Brain pericyte (primary cell): ENCODE results near the gene GLYATL1B.
"Not testable (repeated sequence)": the region's sequence is repeated elsewhere in the genome, so short reads cannot be mapped to it uniquely, and the experiment has no call there.

Experiments
- DNase-seq: peaks from one replicate; pipeline ENCODE4 v3.0.0-alpha.2; 2012; ENCODE audit warnings: low read depth, low spot score

Gene GLYATL1B, protein sequence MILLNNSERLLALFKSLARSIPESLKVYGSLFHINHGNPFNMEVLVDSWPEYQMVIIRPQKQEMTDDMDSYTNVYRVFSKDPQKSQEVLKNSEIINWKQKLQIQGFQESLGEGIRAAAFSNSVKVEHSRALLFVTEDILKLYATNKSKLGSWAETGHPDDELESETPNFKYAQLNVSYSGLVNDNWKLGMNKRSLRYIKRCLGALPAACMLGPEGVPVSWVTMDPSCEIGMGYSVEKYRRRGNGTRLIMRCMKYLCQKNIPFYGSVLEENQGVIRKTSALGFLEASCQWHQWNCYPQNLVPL

GRCh38 chr11:59086007-59086406, at the start of gene GLYATL1B:
Gene GLYATL1B (plus strand): TSS chr11:59086307. CDS start chr11:59086307, 0 bp downstream.
- DNase-seq = not testable (repeated sequence)

DNA sequence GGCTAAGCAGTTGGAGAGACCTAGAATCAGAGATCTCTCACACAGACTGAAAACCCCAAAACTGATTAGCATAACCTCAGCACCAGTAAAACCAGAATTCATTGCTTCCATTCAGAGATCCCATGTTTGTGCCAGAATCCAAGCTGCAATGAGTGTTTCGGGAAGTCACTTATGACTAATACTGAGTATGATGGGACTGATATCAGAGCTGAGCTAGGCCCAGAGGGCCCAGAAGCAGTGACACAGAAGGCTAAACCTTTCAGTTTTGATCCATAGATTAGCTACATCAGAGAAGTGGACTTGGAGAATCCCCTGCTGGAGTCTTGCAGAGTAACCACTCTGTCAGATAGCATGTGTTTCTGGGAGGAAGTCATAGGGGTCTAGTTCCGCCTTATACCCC, 49.6 kb upstream of the GLYATL1B start:
- DNase-seq = not testable (repeated sequence)

DNA sequence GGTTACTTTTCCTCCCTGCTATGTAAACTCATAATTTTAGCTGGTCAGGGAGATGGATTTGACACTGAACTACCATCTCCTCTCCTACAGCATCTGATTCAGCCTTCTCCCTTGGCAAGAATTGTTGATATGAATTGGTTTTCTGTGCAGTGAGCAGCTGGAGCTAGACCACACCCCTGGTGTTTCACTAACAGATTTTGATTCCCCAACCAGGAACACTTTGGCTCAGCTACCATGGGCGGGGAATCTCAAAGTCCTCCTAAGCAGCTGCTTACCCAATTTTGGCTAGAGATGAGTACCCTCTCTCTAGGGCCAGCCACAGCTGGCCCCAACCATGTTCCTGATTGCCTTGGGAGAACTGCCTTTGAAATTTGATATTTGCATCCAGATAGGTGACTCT, 48.7 kb upstream of the GLYATL1B start:
- DNase-seq = not testable (repeated sequence)

DNA sequence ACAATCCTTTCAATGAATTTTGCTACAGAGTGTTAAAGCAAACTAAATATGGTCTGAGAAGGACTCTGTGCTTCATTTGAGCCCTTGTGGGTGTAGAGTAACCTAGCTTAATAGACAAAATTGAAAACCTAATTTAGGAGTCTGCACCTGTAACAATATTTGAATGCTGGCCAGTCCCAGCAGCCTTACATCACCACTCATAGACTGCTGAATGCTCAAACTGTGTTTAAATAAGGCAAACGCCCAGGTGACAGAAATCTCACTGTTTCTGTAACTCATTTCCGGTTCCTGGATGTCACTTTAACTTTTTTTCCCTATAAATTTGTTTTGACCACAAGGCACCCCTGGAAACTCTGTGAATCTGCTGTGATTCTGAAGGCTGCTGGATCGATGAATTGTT, 45.5 kb upstream of the GLYATL1B start:
- no peak for DNase-seq

- not testable (repeated sequence) for DNase-seq
These were observed 34.7 kb upstream of the GLYATL1B start for GRCh38 chr11:59051383-59051782.

DNA sequence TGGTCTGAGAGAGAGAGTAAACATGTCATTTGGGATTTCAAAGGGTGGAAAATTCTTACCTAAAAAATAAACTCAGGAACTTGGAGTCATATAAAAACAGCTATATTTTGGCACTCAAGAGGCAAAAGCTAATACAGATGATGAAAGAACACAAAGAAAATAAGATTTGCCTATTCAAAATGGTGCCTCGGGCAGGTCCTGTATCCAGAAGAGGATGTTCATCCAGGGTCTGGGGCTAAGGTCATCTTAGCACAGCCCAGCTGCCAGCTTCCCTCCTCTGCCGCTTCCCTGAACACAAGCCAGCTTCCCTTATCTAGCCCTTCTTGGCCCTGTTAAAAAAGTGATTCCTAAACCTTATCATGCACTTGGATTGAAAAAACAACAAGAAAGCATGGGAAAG, 33.8 kb upstream of the GLYATL1B start:
- not testable (repeated sequence) for DNase-seq

DNA sequence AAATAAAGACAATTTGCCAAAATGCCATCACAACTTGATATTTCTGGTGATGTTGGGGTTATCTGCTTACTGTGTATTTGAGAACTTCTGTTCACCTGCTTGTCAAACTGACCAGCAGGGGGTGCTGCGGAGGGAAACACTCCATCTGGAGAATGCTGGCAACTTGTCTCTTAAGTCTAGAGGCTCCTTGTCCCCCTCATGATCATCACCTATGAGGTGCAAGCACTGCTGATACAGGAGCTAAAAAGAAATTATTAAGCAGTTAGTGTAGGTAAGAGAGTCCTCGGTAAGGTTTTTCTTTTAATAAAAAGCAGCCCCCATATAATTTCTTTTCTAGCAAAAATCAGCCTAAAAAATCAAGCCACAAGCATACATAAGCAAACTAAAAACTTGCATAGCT, 32.7 kb upstream of the GLYATL1B start:
- no peak for DNase-seq

DNA sequence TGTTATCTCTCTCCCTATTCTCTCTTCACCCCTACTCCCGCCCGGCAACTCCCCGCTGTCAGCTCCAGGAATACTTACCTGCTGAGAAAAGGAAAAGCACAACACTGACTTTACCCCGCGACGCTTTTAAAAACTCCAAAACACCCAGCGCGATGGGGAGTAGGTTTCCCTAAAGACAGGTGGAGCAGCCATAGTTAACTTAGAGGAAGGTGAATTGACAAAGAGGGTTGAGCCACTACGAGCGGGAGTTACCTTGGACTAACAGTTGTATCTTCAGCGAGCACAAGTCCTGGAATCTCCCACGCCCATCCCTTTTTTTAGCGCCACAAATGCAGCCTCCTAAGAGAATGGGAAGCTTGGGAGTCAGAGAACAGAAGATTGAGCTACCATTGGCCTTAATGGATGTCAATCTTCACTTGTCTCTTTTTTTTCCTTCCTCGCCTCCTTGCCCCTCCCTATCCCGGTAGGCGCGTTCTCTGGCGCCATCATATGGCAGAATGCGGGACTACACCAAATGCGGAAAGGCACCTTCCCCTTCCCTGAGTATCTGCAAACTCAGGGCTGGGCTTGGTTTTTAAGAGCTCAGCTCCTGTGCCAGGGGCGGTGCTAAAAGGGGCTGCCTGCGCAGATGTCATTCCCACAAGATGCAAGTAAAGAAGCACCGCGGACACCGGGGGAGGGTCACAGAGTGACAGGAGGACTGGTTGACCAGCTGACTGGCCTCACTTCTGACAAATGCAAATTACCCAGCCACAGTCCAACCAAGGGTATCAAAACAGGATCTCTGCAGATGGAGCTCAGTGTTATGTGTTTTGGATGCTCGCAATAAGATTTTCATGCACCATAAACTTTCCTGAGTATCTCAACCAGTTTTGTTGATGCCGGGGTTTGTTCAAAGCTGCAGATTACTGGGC, 27.7 kb upstream of the GLYATL1B start:
- DNase-seq = peak; percentile 47

DNA sequence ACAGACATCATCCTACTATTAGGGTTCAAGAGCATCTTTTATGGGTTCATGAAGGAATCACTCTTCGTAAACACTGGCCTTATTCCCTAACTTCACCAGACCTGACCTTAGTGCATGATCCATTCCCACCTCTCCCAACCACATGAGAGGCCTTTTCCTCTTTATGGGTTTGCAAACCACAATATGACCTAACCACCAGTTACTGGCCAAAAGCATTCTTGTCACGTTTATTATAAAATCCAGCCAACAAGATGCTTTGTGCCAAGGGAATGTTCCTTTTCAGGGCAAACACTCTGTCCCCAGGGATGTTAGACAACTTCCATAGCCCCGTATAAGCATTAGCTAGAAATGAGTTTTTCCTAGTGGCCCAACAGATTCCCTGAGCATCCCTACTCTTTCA, 26.0 kb upstream of the GLYATL1B start:
- not testable (repeated sequence) for DNase-seq

DNA sequence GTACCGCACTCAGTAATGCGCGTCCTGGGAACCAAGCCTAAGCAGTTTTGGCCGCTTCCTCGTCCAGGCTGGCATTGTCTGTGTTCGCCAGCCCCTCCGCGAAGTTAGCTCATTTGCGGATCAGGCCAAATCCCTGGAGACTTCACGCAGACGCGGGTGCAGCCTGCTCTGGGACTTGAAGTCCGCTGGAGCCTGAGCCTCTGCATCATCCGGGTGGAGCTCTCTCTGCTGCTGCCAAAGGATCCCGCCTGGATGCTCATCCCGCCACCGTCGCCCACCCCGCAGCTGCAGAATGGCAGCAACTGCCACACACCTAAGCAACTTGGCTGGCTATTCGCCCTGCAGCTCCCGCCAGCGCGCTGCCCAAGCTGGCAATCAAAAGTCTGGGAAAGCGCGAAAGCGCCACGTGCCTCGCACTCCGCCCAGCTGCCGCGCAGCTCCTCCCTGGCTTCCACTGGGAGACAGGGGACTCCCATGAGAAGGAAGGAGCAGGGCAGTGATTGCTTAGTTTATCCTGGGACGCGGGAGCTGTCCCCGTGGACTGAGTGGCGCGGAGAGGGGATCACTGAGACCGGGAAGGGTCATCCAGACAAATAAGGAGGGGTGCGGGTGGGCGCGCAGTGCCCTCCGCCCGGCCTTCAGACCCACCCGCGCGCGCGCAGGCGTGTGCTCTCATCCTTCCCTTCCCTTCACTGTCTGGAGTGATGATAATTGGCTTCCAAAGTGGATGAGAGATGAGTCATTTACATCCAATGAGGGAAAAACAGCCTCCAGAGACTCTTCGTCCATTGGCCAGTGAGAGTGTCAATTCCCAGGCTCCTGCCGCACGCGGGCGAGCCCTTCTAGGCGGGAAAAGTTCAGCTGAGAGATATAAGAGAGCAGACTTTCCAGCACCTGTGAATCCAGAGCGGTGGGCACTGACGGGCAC, 23.2 kb upstream of the GLYATL1B start:
- no peak for DNase-seq

DNA sequence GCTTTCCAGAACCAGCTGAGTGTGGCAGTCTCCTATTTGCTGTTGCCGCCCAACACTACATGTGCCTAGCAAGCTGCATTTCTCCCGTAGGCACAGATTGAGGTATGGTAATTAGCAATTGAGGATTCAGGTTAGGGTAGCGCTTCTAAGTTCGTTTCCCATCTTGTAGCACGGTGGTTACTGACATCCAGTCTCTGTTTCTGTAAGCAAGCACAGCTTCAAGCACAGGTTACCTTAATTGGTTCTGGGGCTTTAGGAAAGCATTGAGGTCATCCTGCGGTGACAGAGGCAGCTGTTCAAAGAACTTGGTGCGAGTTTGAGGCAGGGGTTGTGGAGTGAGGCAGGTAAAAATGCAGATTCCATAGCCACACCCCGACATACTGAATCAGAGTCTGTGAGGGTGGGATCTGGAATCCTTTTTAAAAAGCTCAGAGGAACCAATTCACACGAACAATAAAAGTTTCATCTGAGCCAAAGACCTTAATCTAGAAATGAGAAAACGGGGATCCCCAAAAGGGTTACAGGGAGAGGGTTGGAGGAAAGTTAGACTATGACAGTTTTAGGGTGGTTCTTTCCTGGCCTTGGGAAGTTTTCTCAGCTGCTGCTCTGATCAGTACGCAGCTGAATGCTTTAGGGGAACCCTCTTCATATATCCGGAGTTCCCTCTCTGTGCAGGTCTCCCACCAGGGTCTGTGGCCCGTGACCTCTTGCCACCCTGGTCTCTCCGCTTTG, 21.9 kb upstream of the GLYATL1B start:
- not testable (repeated sequence) for DNase-seq

DNA sequence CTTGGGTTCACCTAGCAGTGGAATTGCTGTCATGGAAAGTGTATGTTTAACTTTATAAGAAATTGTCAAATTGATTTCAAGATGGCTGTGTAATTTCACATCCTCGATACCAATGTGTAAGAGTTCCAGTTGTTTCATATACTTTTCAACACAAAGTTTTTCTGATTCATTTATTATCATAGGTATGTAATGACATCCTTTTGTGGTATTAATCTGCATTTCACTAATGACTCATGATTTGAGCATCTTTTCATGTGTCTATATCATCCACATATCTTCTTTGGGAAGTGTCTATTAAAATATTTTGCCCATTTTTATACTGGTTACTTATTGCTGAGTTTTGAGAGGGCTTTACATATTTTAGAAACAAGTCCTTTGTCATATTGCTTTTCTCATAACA, 17.0 kb upstream of the GLYATL1B start:
- DNase-seq = no peak

GRCh38 chr11:59076876-59077571, 9.1 kb upstream of the GLYATL1B start:
- DNase-seq = no peak

DNA sequence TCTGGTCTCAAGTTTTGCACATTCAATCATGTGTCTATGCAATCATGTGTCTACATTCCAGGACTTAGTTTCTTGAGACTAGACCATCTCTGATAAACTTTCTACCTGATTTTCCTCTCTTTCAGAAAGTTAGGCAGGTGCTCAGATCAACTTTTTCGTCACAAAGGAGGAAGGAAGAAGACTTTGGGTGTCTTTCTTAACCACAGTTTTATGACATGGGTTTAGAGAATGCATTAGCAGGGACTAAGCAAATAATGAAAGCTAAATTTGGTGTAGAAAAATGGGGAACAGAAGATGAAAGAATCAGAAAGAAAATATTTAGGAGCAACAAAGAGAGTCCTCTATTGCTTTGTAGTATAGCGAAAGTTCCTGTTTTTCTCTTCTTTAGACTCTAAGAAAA, 7.7 kb upstream of the GLYATL1B start:
- no peak for DNase-seq

- no peak for DNase-seq
These were observed 7.0 kb upstream of the GLYATL1B start for GRCh38 chr11:59079086-59079485.

GRCh38 chr11:59080421-59080820, 5.7 kb upstream of the GLYATL1B start:
- not testable (repeated sequence) for DNase-seq

DNA sequence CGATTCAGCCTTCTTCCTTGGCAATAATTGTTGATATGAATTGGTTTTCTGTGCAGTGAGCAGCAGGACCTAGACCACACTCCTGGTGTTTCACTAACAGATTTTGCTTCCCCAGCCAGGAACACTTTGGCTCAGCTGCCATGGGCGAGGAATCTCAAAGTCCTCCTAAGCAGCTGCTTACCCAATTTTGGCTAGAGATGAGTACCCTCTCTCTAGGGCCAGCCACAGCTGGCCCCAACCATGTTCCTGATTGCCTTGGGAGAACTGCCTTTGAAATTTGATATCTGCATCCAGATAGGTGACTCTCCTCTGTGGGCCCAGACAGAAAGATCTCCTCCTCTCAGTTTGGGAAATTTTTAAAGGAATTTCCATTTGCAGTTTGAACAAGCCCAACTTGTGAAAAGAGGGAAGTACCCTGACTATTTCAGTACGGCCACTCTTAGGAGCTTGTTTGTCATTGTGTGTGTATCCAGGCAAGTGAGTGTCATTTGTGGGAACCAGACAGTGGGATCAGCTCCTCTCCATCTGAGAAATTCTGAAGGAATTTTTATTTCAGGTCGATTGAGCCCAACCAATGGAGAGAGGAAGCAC, 4.6 kb upstream of the GLYATL1B start:
- not testable (repeated sequence) for DNase-seq

- no peak for DNase-seq
These were observed 2.1 kb downstream of the GLYATL1B start for GRCh38 chr11:59088162-59088561.

DNA sequence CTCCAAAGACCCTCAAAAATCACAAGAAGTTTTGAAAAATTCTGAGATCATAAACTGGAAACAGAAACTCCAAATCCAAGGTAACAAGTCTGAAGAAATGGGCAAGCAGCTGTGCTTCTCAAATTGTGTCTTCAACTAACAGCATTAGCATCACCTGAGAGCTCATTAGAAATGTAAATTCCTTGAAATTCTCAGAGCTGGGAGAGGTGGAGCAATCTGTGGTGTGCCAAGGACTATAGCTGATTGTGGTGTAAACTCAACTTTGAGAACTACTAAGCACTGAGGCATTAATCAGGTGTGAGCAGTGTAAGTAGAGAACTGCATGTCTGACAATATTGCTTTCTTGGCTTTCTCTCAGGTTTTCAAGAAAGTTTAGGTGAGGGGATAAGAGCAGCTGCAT, 7.5 kb downstream of the GLYATL1B start:
- not testable (repeated sequence) for DNase-seq

GRCh38 chr11:59095225-59095624, 9.1 kb downstream of the GLYATL1B start:
- DNase-seq = not testable (repeated sequence)
